Memory B cell (primary cell): Measurements from ENCODE around the gene CXXC5.

ENCODE experiments used
- ATAC-seq: fragments of 150-1000 bp; cut with Tn5 transposase; 2 replicates; pipeline ENCODE4 v1.10.0; 2021; ENCODE audit warnings: low read depth, mild to moderate bottlenecking, moderate library complexity
- DNase-seq, 2 donors: peaks; one replicate each; pipeline ENCODE4 v3.0.0; 2022; ENCODE audit warnings: low spot score in 2 of 2
- H3K27ac Mint-ChIP-seq: one replicate; pipeline ENCODE4 v1.8.0; 2022; ENCODE audit warnings: mild to moderate bottlenecking, moderate library complexity, mixed read lengths
- H3K27me3 Mint-ChIP-seq: one replicate; pipeline ENCODE4 v1.8.0; 2022; ENCODE audit warnings: mixed read lengths
- H3K36me3 Mint-ChIP-seq: one replicate; pipeline ENCODE4 v1.8.0; 2022; ENCODE audit warnings: mild to moderate bottlenecking, mixed read lengths
- H3K4me1 Mint-ChIP-seq: one replicate; pipeline ENCODE4 v1.8.0; 2022; ENCODE audit warnings: mixed read lengths
- H3K4me3 Mint-ChIP-seq: one replicate; pipeline ENCODE4 v1.8.0; 2022; ENCODE audit warnings: mild to moderate bottlenecking, moderate library complexity, mixed read lengths
- H3K9me3 Mint-ChIP-seq: one replicate; pipeline ENCODE4 v1.8.0; 2022; ENCODE audit warnings: mixed read lengths

CXXC5 gene

GRCh38 chr5:139682016-139682975 is 34.1 kb downstream of the CXXC5 start:
- H3K4me1 Mint-ChIP-seq: peaks cover 40% of the 10 kb centered on the region
- no peaks in the 10 kb centered on the region for H3K27me3 Mint-ChIP-seq
- no peak overlapping the region for H3K4me3 Mint-ChIP-seq
- DNase-seq (no peak), ATAC-seq (no peak)
- peaks cover 14% of the 10 kb centered on the region for H3K36me3 Mint-ChIP-seq
- peak overlapping the region; percentile 75 for H3K27ac Mint-ChIP-seq
- H3K9me3 Mint-ChIP-seq: no peaks in the 10 kb centered on the region

GRCh38 chr5:139683295-139684271 is 35.4 kb downstream of the CXXC5 start:
- Mint-ChIP-seq H3K27ac (peak overlapping the region; percentile 75), H3K4me3 (peak overlapping the region; percentile 25), H3K9me3 (no peaks in the 10 kb centered on the region), H3K27me3 (no peaks in the 10 kb centered on the region), H3K36me3 (peaks cover 14% of the 10 kb centered on the region), H3K4me1 (peaks cover 41% of the 10 kb centered on the region)
- ATAC-seq: peak; percentile 4
- DNase-seq: no peak

DNA sequence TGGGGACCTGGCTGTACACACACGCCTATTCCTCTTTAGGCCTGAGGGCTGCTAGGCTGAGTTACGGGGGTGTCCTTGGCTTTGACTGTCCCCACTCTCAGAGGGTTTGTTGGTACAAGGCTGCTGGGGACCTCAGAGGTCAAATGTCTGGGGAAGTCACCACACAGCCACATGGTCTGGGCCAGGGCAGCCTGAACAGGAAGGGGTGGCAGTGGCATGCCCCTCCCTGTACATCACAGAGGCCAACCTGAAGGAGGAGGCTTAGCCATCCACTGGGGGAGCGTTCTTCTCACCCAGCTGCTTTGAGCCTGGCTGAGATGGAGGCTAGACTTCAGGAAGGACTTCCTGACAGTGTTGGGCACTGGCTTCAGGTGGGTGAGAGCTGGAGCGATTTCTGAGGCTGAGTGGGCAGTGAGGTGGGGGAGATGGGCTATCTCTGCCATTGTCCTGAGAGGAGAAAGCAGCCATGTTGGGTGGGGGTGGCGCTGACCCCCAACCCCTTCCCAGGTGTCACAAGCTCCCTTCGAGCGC is 36.3 kb downstream of the CXXC5 start:
- Mint-ChIP-seq H3K36me3 (peaks cover 14% of the 10 kb centered on the region), H3K27ac (peak overlapping the region; percentile 75), H3K27me3 (no peaks in the 10 kb centered on the region), H3K4me1 (peaks cover 42% of the 10 kb centered on the region), H3K4me3 (no peak overlapping the region), H3K9me3 (no peaks in the 10 kb centered on the region)
- DNase-seq: no peak
- peak; percentile 14 for ATAC-seq

DNA sequence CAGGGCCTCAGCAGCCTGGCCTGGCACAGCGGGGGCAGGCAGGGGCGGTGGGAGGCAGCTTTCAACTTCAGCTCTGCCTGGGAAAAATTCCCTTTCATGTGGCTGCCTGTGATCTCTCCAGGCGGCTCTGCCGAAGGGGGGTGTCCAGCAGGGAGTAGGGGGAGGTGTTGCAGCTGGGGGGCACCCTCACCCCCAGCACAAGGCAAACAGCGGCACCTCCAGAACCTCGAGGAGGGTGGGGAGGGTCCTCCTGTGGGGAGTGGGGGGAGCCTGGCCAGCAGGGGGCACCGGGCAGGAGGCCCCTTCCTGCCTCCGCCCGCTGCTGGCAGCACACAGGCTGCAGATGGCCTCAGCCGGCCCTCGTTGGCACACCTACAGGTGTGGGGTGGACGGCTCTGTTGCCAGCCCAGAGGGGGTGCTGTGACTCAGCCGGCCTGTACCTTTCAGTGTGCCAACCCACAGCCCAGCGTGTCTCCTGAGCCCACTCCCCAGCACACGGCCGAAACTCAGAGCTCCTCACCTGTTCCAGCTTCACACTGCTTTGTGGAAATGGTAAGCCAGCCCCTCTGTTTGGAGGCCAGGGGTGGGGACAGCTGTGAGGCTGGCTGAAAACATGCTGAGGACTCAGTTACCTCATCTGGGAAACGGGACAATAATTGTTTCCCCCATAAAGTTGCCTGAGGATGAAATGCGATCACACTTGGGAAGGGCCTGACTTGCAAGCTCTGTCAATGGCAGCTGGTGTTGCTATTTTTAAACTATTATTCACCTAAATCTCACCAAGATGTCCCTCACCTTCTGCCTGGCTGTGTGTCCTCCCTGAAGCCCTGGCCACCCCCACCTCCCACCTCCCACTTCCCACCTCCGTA is 37.0 kb downstream of the CXXC5 start:
- H3K4me3 Mint-ChIP-seq: no peak overlapping the region
- peaks cover 11% of the 10 kb centered on the region for H3K36me3 Mint-ChIP-seq
- no peak for ATAC-seq
- H3K4me1 Mint-ChIP-seq: peaks cover 42% of the 10 kb centered on the region
- peak overlapping the region; percentile 88 for H3K27ac Mint-ChIP-seq
- no peak for DNase-seq
- no peaks in the 10 kb centered on the region for H3K27me3 Mint-ChIP-seq
- H3K9me3 Mint-ChIP-seq: no peaks in the 10 kb centered on the region

- peaks cover 10% of the 10 kb centered on the region for H3K36me3 Mint-ChIP-seq
- ATAC-seq: no peak
- H3K9me3 Mint-ChIP-seq: no peaks in the 10 kb centered on the region
- no peaks in the 10 kb centered on the region for H3K27me3 Mint-ChIP-seq
- peak overlapping the region; percentile 88 for H3K27ac Mint-ChIP-seq
- H3K4me1 Mint-ChIP-seq: peaks cover 46% of the 10 kb centered on the region
- DNase-seq: no peak
- no peak overlapping the region for H3K4me3 Mint-ChIP-seq
Observed at GRCh38 chr5:139685886-139686285, 37.7 kb downstream of the CXXC5 start.

DNA sequence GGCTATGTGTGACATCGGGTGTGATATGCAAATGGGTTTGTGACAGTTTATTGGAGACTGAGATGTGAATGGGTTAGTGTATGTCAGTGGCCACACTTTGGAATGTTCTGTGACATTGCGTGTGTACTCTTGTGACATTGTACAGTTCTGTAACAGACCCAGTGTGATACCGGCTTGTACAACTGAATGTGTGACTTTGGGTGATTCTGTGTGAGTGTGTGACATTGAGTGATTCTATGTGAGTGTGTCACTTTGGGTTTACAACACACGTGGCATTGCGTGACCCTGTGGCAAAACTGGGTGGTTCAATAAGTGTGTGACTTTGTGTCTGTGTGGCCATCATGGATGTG is 38.2 kb downstream of the CXXC5 start:
- Mint-ChIP-seq H3K4me1 (peaks cover 47% of the 10 kb centered on the region), H3K4me3 (no peak overlapping the region), H3K27me3 (no peaks in the 10 kb centered on the region)

DNA sequence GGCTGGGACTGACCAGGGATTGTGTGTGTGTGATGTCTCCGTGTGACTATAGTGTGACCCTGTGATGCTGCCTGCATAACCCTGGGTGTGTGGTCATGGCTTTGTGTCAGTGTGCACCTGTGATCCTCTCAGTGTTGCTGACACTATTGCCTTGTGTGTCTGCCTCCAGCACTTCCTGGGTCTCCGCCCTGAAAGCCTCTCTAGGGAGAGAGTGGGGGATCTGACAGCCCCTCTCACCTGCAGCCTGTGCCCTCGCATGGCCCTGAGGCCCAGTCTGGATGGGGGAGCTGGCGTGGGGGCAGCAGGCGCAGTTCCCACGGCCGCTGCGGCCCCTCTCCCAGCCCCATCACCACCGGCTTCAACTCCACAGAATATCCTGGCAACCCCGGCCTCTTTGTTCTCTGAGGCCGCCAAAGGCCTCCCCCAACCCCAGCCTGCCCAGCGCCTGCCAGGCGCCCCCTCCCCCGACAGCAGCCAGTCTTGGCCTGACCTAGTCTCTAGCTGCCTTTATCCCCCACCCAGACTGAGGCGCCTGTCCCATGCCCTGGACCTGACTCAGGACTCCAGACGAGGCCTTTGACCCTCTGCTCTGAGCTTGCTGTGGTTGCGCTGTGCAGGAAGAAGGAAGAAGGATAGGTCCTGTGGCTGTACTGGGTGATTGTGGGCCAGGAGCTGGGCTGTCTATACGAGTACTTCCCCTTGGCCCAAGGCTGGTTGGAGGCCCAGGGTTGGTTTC is 38.7 kb downstream of the CXXC5 start:
- no peak for ATAC-seq
- Mint-ChIP-seq H3K4me1 (peaks cover 47% of the 10 kb centered on the region), H3K9me3 (no peaks in the 10 kb centered on the region), H3K4me3 (peak overlapping the region; percentile 16), H3K27ac (peak overlapping the region; percentile 72), H3K36me3 (peaks cover 10% of the 10 kb centered on the region), H3K27me3 (no peaks in the 10 kb centered on the region)
- no peak for DNase-seq

More for the DNA sequence above, 38.2 kb downstream of the CXXC5 start:
- ATAC-seq (no peak), DNase-seq (no peak)
- Mint-ChIP-seq H3K27ac (peak overlapping the region; percentile 72), H3K36me3 (peaks cover 10% of the 10 kb centered on the region), H3K9me3 (no peaks in the 10 kb centered on the region)

- Mint-ChIP-seq H3K4me3 (no peak overlapping the region), H3K36me3 (peaks cover 8% of the 10 kb centered on the region), H3K9me3 (no peaks in the 10 kb centered on the region), H3K4me1 (peaks cover 45% of the 10 kb centered on the region), H3K27me3 (no peaks in the 10 kb centered on the region), H3K27ac (peak overlapping the region; percentile 72)
- DNase-seq (no peak), ATAC-seq (no peak)
Observed at GRCh38 chr5:139687656-139688055, 39.5 kb downstream of the CXXC5 start.

GRCh38 chr5:139688088-139688702 is 40.0 kb downstream of the CXXC5 start:
- H3K27me3 Mint-ChIP-seq: no peaks in the 10 kb centered on the region
- no peak overlapping the region for H3K4me3 Mint-ChIP-seq
- peaks cover 6% of the 10 kb centered on the region for H3K36me3 Mint-ChIP-seq
- no peaks in the 10 kb centered on the region for H3K9me3 Mint-ChIP-seq
- no peak overlapping the region for H3K27ac Mint-ChIP-seq
- ATAC-seq: no peak
- H3K4me1 Mint-ChIP-seq: peaks cover 43% of the 10 kb centered on the region
- DNase-seq: no peak

- Mint-ChIP-seq H3K4me1 (peaks cover 38% of the 10 kb centered on the region), H3K36me3 (peaks cover 4% of the 10 kb centered on the region), H3K4me3 (peak overlapping the region; percentile 28), H3K27ac (no peak overlapping the region), H3K27me3 (no peaks in the 10 kb centered on the region), H3K9me3 (no peaks in the 10 kb centered on the region)
- ATAC-seq: peak; percentile 54
- DNase-seq: no peak
Observed at GRCh38 chr5:139688751-139689372, 40.7 kb downstream of the CXXC5 start.

DNA sequence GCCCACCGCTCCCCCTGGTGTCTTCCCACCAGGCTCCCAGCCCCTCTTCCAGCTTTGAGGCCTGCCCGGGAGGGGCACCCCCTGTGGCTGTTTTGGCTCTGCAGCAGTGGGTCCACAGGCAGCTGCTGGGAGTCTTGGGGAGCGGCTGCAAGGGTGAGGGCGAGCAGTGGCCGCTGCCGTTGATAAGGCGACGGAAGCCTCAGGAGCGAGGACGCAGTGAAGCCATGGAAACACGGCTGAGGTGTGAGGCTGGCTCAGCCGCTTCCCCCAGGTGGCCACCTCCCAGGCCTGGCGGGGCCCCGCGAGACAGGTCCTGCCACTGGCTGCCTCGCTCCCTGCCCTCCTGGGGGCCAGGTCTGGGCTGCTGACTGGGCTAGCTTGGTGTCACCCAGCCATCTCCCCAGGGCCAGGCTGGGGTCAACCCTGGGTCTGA is 41.5 kb downstream of the CXXC5 start:
- H3K27me3 Mint-ChIP-seq: no peaks in the 10 kb centered on the region
- ATAC-seq (peak; percentile 37), DNase-seq (peak in 1 of 2 donors; percentile 57)
- H3K36me3 Mint-ChIP-seq: peaks cover 4% of the 10 kb centered on the region
- peak overlapping the region; percentile 77 for H3K27ac Mint-ChIP-seq
- peaks cover 32% of the 10 kb centered on the region for H3K4me1 Mint-ChIP-seq
- no peaks in the 10 kb centered on the region for H3K9me3 Mint-ChIP-seq
- H3K4me3 Mint-ChIP-seq: peak overlapping the region; percentile 54
